HG02588 (cell line): ENCODE data around the gene MEFV.
"Not testable (repeated sequence)": the region's sequence is repeated elsewhere in the genome, so short reads cannot be mapped to it uniquely, and the experiment has no call there.

Experiments used
- ATAC-seq: cut with Tn5 transposase; IDR thresholded peaks from one replicate; pipeline ENCODE4 v1.9.1; 2021; ENCODE audit warnings: mild to moderate bottlenecking, moderate library complexity; ENCODE audit not compliant: unreplicated experiment

The MEFV gene

GRCh38 chr16:3223913-3224515 is 32.4 kb downstream of the MEFV start:
- no peak for ATAC-seq

DNA sequence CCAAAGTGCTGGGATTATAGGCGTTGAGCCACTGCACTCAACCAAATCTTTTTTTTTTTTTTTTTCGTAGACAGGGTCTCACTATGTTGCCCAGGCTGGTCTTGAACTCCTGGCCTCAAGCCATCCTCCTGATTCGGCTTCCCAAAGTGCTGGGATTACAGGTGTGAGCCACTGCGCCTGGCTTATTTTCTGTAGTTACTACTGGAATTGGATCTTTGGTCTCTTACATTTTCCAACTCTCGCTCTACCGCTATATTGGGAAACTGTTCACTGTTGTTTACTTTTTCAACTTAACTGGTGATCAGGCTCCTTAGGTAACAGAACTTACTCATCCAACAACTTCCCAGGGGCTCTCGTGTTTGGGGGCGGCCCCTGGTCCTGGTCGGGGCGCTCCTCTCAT is 35.6 kb downstream of the MEFV start:
- no peak for ATAC-seq

GRCh38 chr16:3216263-3216640 is 40.2 kb downstream of the MEFV start:
- ATAC-seq = no peak

- ATAC-seq = no peak
These were observed 40.7 kb downstream of the MEFV start for GRCh38 chr16:3215601-3216262.

GRCh38 chr16:3214904-3215600 is 41.4 kb downstream of the MEFV start:
- no peak for ATAC-seq

DNA sequence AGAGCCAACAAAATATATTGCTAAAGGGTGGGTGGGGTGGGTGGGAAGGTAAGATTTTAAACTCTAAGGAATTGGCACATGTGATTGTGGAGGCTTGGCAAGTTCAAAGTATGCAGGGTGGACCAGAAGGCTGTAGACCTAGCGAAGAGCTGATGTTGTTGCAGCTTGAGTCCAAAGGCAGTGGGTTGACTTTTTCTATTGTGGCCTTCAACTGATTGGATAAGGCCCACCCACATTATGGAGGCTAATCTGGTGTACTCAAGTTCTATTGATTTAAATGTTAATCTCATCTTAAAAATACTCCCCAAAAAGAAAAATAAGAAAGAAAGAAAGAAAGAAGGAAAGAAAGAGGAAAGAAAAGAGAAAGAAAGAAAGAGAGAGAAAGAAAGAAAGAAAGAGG is 43.9 kb downstream of the MEFV start:
- no peak for ATAC-seq

DNA sequence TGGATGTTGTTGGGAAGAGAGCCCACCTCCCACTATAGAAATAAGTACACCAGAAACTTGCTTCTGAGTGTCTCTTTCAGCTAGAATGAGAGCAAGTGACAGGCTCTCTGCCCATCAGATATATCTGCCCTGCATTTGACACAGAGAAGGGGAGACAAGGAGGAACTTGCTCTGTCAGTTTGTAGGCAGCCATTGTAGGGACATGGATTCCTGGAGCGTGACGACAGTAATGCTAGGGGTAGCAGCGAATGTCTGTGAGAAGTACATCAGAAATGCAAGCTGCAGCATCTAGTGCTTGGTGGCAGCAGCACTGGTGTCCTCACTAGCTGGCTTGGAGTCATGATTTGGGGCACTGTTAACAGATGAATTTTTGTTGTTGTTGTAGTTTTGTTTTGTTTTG is 44.4 kb downstream of the MEFV start:
- ATAC-seq = no peak

DNA sequence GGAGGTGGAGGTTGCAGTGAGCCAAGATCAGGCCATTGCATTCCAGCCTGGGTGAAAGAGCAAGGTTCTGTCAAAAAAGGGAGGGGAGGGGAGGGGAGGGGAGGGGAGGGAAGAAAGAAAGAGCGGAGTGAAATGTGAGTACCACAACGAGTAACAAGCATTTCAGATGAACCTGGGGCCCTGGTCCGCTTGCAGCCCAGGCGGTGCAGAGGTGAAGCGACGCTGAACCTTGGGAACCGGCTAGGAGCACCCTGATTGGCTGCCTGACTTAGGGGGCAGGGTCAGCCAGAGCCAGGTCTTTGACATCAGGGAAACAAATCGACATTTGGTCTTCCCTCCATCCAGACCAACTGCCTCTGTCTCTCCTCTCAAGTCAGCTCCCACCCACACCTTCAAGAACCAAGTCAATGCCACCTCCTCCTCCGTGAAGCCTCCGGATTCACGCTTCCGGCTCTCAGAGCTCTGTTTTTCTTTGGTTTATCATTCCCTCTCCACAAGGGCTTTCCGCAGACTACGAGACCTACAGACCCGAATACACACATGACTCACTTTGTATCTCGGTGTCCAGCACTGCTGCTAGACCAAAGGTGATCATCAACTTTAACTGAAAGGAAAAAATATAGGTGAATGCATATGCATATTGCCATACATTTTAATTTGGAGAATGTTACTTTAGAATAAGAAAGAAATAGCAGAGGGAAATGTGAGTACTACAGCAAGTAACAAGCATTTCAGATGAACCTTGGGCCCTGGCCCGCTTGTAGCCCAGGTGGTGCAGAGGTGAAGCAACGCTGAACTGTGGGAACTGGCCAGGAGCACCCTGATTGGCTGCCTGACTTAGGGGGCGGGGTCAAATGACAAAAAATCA is 49.1 kb downstream of the MEFV start:
- ATAC-seq = no peak

- ATAC-seq = not testable (repeated sequence)
These were observed 50.5 kb downstream of the MEFV start for GRCh38 chr16:3205939-3206338.

DNA sequence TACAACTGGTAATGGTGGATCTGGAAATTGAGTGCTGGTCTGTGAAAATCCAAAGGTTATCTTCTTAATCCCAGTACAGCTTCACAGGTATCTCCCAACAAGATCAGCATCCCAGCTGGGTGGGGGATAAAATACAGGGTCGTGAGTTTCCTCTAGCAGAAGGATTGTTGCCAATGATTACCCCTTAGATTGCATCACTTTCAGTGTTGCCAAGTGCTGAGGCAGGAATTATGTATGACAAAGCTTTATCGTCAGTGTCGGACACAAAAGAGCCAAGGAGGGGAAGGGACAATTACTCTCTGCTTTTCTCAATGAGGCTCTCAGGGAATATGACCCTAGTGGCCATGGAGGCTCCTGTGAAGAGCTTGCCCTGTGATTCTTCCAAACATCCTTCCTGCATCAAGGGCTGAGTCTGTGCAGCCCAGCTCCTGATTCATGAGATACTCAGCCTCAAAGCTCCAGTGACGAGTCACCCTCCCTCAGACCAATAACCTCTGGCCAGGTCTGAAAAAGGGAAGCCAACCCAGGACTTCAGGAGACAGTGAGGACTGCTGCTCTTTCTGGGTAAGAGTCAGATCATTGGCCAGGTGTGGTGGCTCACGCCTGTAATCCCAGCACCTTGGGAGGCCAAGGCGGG is 53.4 kb downstream of the MEFV start:
- no peak for ATAC-seq

- no peak for ATAC-seq
These were observed 57.9 kb downstream of the MEFV start for GRCh38 chr16:3198334-3199072.

DNA sequence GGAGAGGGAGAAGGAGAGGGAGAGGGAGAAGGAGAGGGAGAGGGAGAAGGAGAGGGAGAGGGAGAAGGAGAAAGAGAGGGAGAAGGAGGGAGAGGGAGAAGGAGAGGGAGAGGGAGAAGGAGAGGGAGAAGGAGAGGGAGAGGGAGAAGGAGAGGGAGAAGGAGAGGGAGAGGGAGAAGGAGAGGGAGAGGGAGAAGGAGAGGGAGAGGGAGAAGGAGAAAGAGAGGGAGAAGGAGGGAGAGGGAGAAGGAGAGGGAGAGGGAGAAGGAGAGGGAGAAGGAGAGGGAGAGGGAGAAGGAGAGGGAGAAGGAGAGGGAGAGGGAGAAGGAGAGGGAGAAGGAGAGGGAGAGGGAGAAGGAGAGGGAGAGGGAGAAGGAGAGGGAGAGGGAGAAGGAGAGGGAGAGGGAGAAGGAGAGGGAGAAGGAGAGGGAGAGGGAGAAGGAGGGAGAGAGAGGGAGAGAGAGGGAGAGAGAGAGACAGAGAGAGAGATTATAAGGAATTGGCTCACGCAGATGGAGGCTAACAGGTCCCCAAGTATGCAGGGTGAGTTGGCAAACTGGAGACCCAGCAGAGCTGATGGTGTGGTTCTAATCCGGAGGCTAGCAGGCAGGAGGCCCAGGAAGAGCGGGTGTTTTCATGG is 58.6 kb downstream of the MEFV start:
- not testable (repeated sequence) for ATAC-seq

DNA sequence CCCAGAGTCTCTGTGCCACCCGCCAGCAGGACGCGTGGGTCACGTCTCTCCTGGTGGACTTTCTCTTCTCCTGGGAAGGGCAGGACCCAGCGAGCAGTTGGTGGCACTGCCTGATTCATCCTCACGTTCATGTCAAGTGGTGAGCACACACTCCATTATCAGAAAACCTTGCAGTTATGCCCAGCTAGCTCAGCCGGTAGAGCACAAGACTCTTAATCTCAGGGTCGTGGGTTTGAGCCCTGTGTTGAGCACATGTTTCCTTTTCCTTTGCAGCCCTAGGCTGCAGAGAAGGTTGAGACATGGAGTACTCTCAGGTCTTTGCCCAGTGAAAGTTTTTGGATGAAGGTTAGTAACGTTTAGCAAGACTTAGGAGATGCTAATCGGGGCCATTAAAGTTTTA is 60.5 kb downstream of the MEFV start:
- ATAC-seq = no peak

DNA sequence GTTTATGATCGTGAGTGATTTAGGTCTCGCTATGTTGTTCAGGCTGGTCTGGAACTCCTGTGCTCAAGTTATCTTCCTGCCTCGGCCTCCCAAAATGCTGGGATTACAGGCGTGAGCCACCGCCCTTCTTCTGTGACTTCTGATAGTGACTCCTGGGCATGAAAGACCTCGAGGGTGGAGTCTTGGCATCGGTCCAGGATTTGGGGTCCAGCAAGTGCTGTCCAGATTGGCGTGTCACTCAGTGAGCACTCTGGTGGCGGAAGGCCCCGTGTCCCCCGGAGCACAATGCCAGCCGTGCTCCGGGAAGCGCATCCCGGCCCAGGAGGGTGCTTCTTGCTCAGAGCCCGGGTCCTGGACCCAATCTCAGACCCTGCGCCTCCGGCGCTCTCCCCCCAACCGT is 61.6 kb downstream of the MEFV start:
- no peak for ATAC-seq

GRCh38 chr16:3193221-3194212 is 62.9 kb downstream of the MEFV start:
- ATAC-seq = no peak

DNA sequence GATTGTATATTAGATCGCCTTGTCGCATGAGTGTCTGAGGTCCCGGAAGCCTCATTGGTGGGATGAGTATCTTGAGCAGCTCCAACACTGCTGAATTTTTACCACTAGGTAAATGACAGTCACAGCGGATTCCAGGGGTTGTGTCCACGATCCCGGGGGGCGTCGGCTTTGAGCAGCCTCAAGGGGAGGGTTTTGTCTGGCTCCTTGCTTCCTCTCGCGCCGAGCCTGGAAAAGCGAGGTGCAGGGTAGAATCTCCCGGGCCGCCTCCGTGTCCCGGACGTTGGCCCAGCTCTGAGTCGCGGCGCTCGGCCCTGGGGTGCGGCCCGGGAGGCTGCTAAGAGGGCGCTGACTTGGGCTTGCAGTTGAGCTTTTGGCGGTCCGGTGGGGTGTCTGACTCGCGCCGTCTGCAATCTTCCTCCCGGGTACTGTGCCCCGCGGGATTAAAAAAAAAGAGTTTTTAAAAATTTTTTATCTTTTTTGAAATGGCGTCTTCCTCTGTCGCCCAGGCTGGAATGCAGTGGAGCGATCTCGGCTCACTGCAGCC is 63.9 kb downstream of the MEFV start:
- no peak for ATAC-seq
